Head of caudate nucleus (tissue), 42 donors: Measurements from ENCODE around the gene WWOX.
A peak's percentile ranks its signal among the peaks of the same experiment; 100 is the strongest.

Experiments used
- DNase-seq, 42 donors: peaks; one replicate each; pipeline versions ENCODE4 v3.0.0 to v3.0.0-alpha.2; 2020 to 2021; ENCODE audit warnings: mixed read lengths in 7 of 42
- intact Hi-C: fragments of 100-400 bp; cut with DNase I; formaldehyde crosslinking; loops from one replicate; pipeline ENCODE4 v1.15.0; 2022

WWOX gene

GRCh38 chr16:78815713-78816112 lies 716.3 kb downstream of the WWOX start:
- intact Hi-C loops: no loop called here
- DNase-seq: no peak

- DNase-seq: no peak
These were observed 717.2 kb downstream of the WWOX start for GRCh38 chr16:78816499-78817195.

GRCh38 chr16:78817200-78817739 lies 717.8 kb downstream of the WWOX start:
- intact Hi-C loops: no loop called here
- no peak for DNase-seq

More at GRCh38 chr16:78816499-78817195, 717.2 kb downstream of the WWOX start:
- intact Hi-C loops: no loop called here

GRCh38 chr16:78821335-78821734 lies 721.9 kb downstream of the WWOX start:
- intact Hi-C loops: no loop called here
- DNase-seq: no peak

- intact Hi-C loops: no loop called here
- no peak for DNase-seq
These were observed 723.1 kb downstream of the WWOX start for GRCh38 chr16:78822509-78822908.

GRCh38 chr16:78823027-78823426 lies 723.6 kb downstream of the WWOX start:
- intact Hi-C loops: no loop called here
- DNase-seq: no peak

GRCh38 chr16:78829280-78829679 lies 729.8 kb downstream of the WWOX start:
- intact Hi-C loops: no loop called here

GRCh38 chr16:78830599-78830998 lies 731.1 kb downstream of the WWOX start:
- no peak for DNase-seq
- intact Hi-C loops: no loop called here

More at GRCh38 chr16:78829280-78829679, 729.8 kb downstream of the WWOX start:
- DNase-seq: no peak

GRCh38 chr16:78832100-78832499 lies 732.6 kb downstream of the WWOX start:
- intact Hi-C loops: no loop called here
- no peak for DNase-seq

GRCh38 chr16:78836802-78837491 lies 737.5 kb downstream of the WWOX start:
- DNase-seq: no peak
- intact Hi-C loops: no loop called here

GRCh38 chr16:78837706-78838105 lies 738.3 kb downstream of the WWOX start:
- intact Hi-C loops: no loop called here
- DNase-seq: no peak

- intact Hi-C loops: no loop called here
- no peak for DNase-seq
These were observed 738.8 kb downstream of the WWOX start for GRCh38 chr16:78838276-78838675.

- DNase-seq: no peak
- intact Hi-C loops: no loop called here
These were observed 743.5 kb downstream of the WWOX start for GRCh38 chr16:78842950-78843349.

- intact Hi-C loops: no loop called here
These were observed 744.5 kb downstream of the WWOX start for GRCh38 chr16:78843978-78844377.

GRCh38 chr16:78844682-78845081 lies 745.2 kb downstream of the WWOX start:
- DNase-seq: peak in 1 of 42 donors; percentile 1
- intact Hi-C loops: no loop called here

More at GRCh38 chr16:78843978-78844377, 744.5 kb downstream of the WWOX start:
- no peak for DNase-seq

- intact Hi-C loops: no loop called here
These were observed 751.8 kb downstream of the WWOX start for GRCh38 chr16:78851266-78851665.

GRCh38 chr16:78852081-78852635 lies 752.7 kb downstream of the WWOX start:
- DNase-seq: no peak

More at GRCh38 chr16:78851266-78851665, 751.8 kb downstream of the WWOX start:
- no peak for DNase-seq

GRCh38 chr16:78862022-78862421 lies 762.6 kb downstream of the WWOX start:
- intact Hi-C loops: no loop called here
- DNase-seq: no peak

More at GRCh38 chr16:78852081-78852635, 752.7 kb downstream of the WWOX start:
- intact Hi-C loops: no loop called here

GRCh38 chr16:78866521-78866920 lies 767.1 kb downstream of the WWOX start:
- DNase-seq: peak in 2 of 42 donors; percentile 3 to 8
- intact Hi-C loops: no loop called here

GRCh38 chr16:78869492-78869891 lies 770.0 kb downstream of the WWOX start:
- no peak for DNase-seq

More at GRCh38 chr16:78869492-78869891, 770.0 kb downstream of the WWOX start:
- intact Hi-C loops: no loop called here
